Measurements from ENCODE around the gene SPRY2. TPM values are rescaled to one million over a fixed set of nuclear protein-coding genes. Genes with fewer than 3 reads are reported as not detected.

Gene SPRY2
- total RNA-seq, 1 experiment from 2014 or later = 28.9 TPM

DNA sequence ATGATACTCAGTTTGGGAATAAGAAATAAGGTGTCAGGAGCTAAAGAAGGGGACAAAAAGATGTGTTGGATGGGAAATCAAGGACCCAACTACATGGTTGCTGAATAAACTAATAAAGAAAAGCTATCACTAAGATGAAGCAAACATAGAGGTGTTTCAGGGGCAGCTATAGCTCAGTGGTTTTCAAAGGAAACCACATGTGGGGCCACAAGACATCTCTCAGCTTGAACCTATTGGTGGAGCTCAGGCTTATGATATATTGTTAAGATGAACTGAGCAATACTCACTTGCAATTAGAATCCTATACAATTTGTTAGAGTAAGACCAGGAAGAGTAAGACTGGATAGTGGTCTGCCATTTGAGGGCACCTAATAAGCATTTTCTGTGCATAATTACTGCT, 45.1 kb upstream of the SPRY2 start:
- Mint-ChIP-seq H3K9me3 (ENCODE audit: unreplicated experiment) (no peaks in the 10 kb centered on the region), H3K4me1 (ENCODE audit: low read depth, unreplicated experiment) (no peaks in the 10 kb centered on the region), H3K4me3 (ENCODE audit: unreplicated experiment) (no peak overlapping the region), H3K36me3 (ENCODE audit: insufficient read depth, unreplicated experiment) (no peaks in the 10 kb centered on the region), H3K27me3 (ENCODE audit: insufficient read depth, unreplicated experiment) (no peaks in the 10 kb centered on the region), H3K27ac (ENCODE audit: unreplicated experiment) (no peak overlapping the region)
- DNase-seq = no peak
- Histone ChIP-seq H3K4me1 (peaks cover 12% of the 10 kb centered on the region), H3K36me3 (ENCODE audit: control insufficient read depth, insufficient read depth, low read length) (no peaks in the 10 kb centered on the region), H3K9me3 (no peaks in the 10 kb centered on the region; the same call in 1 of the 2 replicates), H3K4me3 (ENCODE audit: low read depth, low read length) (no peak overlapping the region), H3K27me3 (replicated peaks; ENCODE audit: control insufficient read depth, insufficient read depth, low read length) (no peaks in the 10 kb centered on the region)
- ChIA-PET CTCF (no interaction called here), POLR2A (no interaction called here)
- no TSS peak for BruUV-seq (replicated peaks)
- intact Hi-C loops (cut with micrococcal nuclease; ENCODE audit: unreplicated experiment) = no loop called here
- TF ChIP-seq, protein P1, sequence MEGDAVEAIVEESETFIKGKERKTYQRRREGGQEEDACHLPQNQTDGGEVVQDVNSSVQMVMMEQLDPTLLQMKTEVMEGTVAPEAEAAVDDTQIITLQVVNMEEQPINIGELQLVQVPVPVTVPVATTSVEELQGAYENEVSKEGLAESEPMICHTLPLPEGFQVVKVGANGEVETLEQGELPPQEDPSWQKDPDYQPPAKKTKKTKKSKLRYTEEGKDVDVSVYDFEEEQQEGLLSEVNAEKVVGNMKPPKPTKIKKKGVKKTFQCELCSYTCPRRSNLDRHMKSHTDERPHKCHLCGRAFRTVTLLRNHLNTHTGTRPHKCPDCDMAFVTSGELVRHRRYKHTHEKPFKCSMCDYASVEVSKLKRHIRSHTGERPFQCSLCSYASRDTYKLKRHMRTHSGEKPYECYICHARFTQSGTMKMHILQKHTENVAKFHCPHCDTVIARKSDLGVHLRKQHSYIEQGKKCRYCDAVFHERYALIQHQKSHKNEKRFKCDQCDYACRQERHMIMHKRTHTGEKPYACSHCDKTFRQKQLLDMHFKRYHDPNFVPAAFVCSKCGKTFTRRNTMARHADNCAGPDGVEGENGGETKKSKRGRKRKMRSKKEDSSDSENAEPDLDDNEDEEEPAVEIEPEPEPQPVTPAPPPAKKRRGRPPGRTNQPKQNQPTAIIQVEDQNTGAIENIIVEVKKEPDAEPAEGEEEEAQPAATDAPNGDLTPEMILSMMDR (IDR thresholded peaks at IDR 0.05; ENCODE audit: insufficient read depth in 1 of 2, low read depth in 1 of 2, low read length in 1 of 2, severe bottlenecking in 1 of 2, unreplicated experiment in 1 of 2) = no peak

DNA sequence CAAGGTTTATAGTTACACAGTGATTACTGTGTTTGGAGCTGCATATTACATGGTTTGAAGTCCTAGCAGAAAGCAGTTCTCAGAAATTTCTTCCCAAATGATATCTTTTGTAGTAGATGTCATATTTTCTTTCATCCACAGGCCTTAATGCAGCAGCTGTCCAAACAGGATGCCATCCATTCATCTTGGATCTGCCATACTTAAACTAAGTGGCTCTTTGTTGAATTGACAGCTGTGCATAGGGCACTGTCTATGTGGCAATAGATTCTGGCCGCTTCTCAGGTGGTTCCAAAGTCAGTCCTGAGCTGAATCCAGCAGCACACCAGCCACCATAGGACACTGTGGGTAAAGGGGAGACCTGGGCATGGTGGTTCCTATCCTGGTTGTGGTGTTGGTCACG, 41.6 kb upstream of the SPRY2 start:
- Mint-ChIP-seq H3K4me3 (ENCODE audit: unreplicated experiment) (no peak overlapping the region), H3K27ac (ENCODE audit: unreplicated experiment) (no peak overlapping the region), H3K4me1 (ENCODE audit: low read depth, unreplicated experiment) (peaks cover 6% of the 10 kb centered on the region), H3K27me3 (ENCODE audit: insufficient read depth, unreplicated experiment) (no peaks in the 10 kb centered on the region), H3K9me3 (ENCODE audit: unreplicated experiment) (no peaks in the 10 kb centered on the region), H3K36me3 (ENCODE audit: insufficient read depth, unreplicated experiment) (no peaks in the 10 kb centered on the region)
- Histone ChIP-seq H3K9me3 (no peaks in the 10 kb centered on the region), H3K27me3 (replicated peaks; ENCODE audit: control insufficient read depth, insufficient read depth, low read length) (no peaks in the 10 kb centered on the region), H3K4me1 (peaks cover 12% of the 10 kb centered on the region), H3K36me3 (ENCODE audit: control insufficient read depth, insufficient read depth, low read length) (no peaks in the 10 kb centered on the region), H3K4me3 (ENCODE audit: low read depth, low read length) (no peak overlapping the region)
- intact Hi-C loops (cut with micrococcal nuclease; ENCODE audit: unreplicated experiment) = no loop called here
- CTCF ChIA-PET = no interaction called here
- BruUV-seq (replicated peaks) = no TSS peak
- POLR2A ChIA-PET = no interaction called here
- TF ChIP-seq, protein P1 (IDR thresholded peaks at IDR 0.05; ENCODE audit: insufficient read depth in 1 of 2, low read depth in 1 of 2, low read length in 1 of 2, severe bottlenecking in 1 of 2, unreplicated experiment in 1 of 2) = no peak
- DNase-seq = no peak

DNA sequence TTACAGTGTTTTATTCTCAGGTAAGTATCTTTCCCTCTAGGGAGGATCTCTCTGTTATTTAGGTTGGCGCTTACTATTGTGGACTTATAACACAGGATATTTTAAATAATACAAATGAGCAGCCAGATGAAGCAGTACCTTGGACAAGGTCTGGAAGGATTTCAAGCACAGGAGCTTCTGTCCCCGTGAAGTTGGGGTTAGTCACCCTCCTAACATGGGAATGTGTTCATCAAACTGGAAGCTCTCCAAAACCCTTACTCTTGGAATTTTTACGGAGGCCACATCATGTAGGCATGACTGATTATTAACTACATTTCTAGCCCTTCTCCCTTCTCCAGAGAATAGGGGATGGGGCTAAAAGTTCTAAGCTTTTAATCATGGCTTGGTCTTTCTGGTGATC, 38.3 kb upstream of the SPRY2 start:
- H3K4me1 Mint-ChIP-seq (ENCODE audit: low read depth, unreplicated experiment) = peaks cover 6% of the 10 kb centered on the region
- H3K36me3 ChIP-seq (ENCODE audit: control insufficient read depth, insufficient read depth, low read length) = no peaks in the 10 kb centered on the region
- TF ChIP-seq, protein P1 (IDR thresholded peaks at IDR 0.05; ENCODE audit: insufficient read depth in 1 of 2, low read depth in 1 of 2, low read length in 1 of 2, severe bottlenecking in 1 of 2, unreplicated experiment in 1 of 2) = no peak
- no peaks in the 10 kb centered on the region; the same call in 1 of the 2 replicates for H3K4me1 ChIP-seq
- no peak for DNase-seq
- intact Hi-C loops (cut with micrococcal nuclease; ENCODE audit: unreplicated experiment) = no loop called here
- no peaks in the 10 kb centered on the region for H3K27me3 Mint-ChIP-seq (ENCODE audit: insufficient read depth, unreplicated experiment)
- H3K36me3 Mint-ChIP-seq (ENCODE audit: insufficient read depth, unreplicated experiment) = no peaks in the 10 kb centered on the region
- H3K4me3 ChIP-seq (ENCODE audit: low read depth, low read length) = no peak overlapping the region
- no peaks in the 10 kb centered on the region for H3K27me3 ChIP-seq (replicated peaks; ENCODE audit: control insufficient read depth, insufficient read depth, low read length)
- ChIA-PET POLR2A (no interaction called here), CTCF (no interaction called here)
- no peak overlapping the region for H3K4me3 Mint-ChIP-seq (ENCODE audit: unreplicated experiment)
- H3K27ac Mint-ChIP-seq (ENCODE audit: unreplicated experiment) = no peak overlapping the region
- no peaks in the 10 kb centered on the region for H3K9me3 Mint-ChIP-seq (ENCODE audit: unreplicated experiment)
- H3K9me3 ChIP-seq = no peaks in the 10 kb centered on the region
- no TSS peak for BruUV-seq (replicated peaks)
